GM19099 (cell line): ENCODE measurements around the gene RCAN3.

ENCODE experiments used
- POLR2A ChIP-seq: IDR thresholded peaks from 3 replicates; pipeline ENCODE4 v1.6.1; 2011; ENCODE audit warnings: low read depth; ENCODE audit not compliant: insufficient read length; ENCODE audit errors: extremely low read depth

Gene RCAN3

GRCh38 chr1:24578846-24579245 lies 76.2 kb downstream of the RCAN3 start:
- no peak for TF ChIP-seq POLR2A

GRCh38 chr1:24580756-24581155 lies 78.1 kb downstream of the RCAN3 start:
- no peak for TF ChIP-seq POLR2A

- TF ChIP-seq POLR2A, result no peak
Observed at GRCh38 chr1:24584171-24584647, 81.6 kb downstream of the RCAN3 start.

- no peak for TF ChIP-seq POLR2A
Observed at GRCh38 chr1:24586119-24586518, 83.5 kb downstream of the RCAN3 start.

GRCh38 chr1:24586970-24587820 lies 84.6 kb downstream of the RCAN3 start:
- no peak for TF ChIP-seq POLR2A

- no peak for TF ChIP-seq POLR2A
Observed at GRCh38 chr1:24588573-24588972, 85.9 kb downstream of the RCAN3 start.

- TF ChIP-seq POLR2A, result no peak
Observed at GRCh38 chr1:24589200-24589599, 86.6 kb downstream of the RCAN3 start.
